LNCAP (cell line): ENCODE measurements around the gene FBXO24.

Experiments
- TF ChIP-seq, protein P1 (sequence below): fragments of 450-650 bp; IDR thresholded peaks from 2 replicates; pipeline ENCODE4 v1.5.1; 2017; ENCODE audit warnings: mild to moderate bottlenecking

Gene FBXO24

DNA sequence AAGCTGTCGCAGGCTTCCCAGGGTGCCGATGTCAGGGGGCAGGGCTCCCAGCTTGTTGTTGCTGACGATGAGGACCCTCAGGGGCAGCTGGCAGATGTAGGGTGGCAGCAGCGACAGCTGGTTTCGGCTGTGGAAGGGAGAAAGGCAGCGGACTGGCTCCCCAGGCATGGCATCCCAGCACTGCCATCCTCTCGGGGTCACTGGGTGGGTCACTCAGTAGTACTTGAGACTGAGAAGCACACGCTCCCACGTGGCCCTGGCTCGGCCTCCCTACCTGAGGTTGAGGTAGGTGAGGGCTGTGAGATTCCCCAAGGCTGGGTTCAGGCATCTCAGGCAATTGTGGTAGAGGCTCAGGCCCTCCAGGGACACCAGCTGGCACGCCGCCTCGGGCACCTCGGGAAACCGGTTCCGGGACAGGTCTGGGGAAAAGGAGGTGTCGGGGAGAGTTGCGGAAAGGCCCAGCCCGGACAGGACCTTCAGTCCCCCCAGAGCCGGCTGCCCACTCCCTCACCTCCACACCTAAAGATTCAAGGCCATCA lies 4.0 kb upstream of the FBXO24 start:
- TF ChIP-seq, protein P1, sequence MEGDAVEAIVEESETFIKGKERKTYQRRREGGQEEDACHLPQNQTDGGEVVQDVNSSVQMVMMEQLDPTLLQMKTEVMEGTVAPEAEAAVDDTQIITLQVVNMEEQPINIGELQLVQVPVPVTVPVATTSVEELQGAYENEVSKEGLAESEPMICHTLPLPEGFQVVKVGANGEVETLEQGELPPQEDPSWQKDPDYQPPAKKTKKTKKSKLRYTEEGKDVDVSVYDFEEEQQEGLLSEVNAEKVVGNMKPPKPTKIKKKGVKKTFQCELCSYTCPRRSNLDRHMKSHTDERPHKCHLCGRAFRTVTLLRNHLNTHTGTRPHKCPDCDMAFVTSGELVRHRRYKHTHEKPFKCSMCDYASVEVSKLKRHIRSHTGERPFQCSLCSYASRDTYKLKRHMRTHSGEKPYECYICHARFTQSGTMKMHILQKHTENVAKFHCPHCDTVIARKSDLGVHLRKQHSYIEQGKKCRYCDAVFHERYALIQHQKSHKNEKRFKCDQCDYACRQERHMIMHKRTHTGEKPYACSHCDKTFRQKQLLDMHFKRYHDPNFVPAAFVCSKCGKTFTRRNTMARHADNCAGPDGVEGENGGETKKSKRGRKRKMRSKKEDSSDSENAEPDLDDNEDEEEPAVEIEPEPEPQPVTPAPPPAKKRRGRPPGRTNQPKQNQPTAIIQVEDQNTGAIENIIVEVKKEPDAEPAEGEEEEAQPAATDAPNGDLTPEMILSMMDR = no peak

DNA sequence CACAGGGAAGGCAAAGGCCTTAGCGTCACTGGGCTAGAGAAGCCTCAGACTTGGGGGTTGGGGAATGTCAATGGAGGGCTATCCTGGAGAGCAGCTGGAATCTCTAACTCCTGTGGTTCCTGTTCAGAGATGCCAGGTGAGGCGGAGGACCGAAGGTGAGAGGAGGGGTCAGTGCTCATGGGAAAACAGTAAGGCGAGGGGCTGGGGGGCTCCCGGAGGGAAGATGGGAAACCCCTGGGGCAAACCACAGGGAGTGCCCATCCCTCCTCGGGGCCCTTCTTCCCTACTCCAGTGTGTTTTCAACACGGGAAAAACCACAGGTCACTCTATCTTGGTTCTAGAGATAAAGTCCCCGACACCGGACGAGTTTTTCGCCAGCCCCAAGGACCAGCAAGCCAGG lies 3.5 kb upstream of the FBXO24 start:
- TF ChIP-seq, protein P1 = no peak

DNA sequence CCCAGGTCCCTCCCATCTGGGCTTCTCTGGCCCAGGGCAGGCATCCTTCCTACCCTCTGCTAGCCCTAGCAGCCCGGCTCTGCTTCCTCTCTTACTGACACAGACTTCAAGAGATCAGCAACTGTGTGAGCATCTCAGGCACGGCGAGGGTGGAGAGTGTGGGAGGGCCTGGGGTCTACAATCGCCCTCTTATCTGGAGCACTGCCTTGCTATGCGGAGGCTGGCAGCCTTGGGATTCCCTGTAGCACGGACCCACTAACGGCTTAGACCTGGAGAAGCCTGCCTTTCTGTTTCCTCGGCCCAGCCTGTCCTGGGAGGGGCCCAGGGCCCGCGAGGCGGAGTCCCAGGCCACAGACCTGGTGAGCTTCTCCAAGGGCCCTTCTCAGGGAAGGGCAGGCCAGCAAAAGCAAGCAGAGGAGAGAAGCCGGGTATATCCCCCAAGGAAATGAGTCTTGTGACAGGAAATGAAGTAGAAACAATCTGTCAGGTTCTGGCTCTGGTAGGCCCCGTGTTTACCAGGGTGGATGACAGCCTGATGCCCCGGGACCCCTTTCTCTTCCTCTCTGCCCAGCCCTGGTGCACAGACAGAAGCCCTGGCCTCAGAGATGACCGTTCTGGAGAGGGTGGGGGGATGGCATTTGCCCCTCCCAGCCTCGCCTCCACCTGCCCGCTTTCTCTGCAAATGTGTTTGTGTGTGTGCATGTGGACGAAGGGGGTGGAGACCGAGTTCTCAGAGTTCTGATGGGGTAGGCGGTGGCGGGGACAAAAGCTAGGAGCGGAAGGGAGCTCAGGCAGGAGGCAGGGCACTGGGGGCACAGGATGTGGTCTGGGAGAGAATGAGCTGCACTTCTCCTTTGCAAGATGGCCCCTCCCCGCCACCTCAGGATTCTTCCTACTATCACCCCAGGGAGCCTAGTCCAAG lies 2.7 kb upstream of the FBXO24 start:
- TF ChIP-seq, protein P1 = no peak

DNA sequence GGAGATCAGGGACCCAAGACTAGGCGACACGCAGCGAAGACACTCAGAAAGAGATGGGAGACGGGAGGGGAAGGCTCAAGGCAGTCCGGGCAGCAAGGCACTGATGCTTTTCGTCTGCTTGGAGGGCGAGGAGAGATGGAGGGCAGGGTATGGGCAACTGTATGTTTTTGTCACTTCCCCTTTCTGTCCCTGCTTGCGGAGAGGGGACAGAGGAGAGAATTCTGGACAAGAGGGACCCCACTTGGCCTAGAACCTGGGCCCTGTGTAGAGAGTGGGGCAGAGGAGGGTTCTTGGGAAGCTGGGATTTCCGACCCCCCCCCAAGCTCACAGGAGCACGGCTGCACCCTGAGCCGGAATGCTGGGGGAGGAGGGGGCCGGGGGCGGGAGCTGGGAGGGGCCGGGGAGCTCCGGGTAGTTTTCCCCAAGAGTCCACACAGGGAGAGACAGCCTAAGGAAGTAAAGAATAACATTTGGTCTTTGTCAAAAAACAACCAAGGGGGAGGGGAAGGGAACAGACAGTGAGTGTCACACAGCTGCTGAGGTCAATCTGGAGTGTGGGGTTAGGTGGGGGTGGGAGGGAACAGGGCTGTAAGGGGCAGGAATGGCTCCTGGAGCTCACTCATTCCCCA lies 2.0 kb upstream of the FBXO24 start:
- TF ChIP-seq, protein P1 = no peak

DNA sequence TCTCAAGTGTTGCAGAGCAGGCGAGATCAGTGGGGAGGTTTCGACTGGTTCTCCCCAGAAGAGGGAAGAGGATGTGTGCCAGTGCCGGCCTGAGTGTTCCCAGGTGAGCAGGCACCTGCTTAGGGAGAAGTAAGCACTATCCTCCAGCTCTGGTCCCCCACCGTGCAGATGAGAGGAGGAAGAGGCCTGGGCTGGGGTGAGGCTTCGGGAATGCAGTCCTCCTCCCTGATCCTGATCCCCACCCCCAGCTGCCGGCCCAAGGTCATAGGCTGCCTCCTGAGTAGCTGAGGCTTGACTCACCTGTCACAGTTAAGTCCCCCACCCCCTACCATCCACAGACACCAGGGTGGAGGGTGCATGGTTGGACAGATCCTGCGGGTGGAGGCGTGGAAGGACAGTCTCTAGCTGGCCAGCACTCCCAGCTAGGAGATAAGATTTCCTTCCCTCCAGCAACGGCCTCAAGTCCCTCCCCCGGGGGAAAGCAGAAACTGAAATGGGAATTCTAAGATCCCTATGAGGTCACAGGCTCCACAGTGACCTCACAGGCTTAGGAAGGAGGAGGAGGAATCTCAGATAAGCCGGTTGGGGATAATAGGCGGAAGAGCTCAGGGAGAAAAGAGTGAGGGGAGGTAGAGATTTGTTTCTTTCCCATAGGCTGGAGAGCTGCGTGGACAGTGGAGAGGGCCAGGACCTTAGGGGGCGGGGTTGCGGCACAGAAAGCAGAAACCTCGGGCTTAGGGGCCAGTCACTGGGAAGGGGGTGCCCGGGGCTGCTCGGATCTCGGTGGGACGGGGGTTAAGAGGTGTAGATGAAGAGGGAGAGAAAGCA lies 1.2 kb upstream of the FBXO24 start:
- TF ChIP-seq, protein P1 = no peak

DNA sequence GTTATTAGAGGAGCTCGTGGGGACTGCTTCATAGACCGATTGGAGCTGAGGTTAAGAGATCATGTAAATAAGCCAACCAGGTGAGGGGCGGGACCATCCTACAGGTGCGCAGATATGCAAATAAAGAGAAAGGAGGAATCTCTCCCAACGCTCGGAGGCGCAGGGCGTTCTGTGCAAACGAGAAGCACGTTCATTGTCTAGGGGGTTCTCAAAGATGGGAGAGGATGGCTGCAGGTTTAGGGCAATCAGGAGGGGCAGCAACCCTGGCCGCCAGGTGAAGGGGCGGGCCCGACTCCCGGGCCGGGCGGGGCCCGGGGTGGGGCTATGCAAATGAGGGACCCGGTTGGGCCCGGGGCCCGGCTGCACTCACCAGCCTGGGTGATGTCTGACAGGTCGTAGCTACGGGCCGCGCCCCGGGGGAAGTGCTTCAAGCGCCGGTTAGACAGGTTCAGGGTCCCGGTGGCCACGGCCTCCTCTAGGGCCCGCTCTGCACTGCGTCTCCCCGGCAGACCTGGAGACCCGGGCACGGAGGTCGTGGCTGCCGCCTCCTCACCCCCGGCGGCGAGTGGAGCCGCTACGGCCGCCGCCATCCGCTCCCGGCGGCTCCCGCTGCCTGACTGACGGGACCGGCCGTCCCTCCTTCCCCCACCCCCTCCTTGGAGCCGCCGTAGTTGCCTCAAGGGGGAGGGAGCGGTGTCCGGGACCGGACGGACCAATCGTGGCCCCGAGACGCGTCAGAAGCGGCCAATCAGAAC lies 440 bp upstream of the FBXO24 start, which contains the start of gene LRCH4:
Gene LRCH4, minus strand, starts transcription at position 619 of the 755 bp plus-strand sequence. Its CDS starts 29 bp downstream, at position 590.
- TF ChIP-seq, protein P1 = no peak
